Measurements from ENCODE around the gene AGBL1.

AGBL1 gene

DNA sequence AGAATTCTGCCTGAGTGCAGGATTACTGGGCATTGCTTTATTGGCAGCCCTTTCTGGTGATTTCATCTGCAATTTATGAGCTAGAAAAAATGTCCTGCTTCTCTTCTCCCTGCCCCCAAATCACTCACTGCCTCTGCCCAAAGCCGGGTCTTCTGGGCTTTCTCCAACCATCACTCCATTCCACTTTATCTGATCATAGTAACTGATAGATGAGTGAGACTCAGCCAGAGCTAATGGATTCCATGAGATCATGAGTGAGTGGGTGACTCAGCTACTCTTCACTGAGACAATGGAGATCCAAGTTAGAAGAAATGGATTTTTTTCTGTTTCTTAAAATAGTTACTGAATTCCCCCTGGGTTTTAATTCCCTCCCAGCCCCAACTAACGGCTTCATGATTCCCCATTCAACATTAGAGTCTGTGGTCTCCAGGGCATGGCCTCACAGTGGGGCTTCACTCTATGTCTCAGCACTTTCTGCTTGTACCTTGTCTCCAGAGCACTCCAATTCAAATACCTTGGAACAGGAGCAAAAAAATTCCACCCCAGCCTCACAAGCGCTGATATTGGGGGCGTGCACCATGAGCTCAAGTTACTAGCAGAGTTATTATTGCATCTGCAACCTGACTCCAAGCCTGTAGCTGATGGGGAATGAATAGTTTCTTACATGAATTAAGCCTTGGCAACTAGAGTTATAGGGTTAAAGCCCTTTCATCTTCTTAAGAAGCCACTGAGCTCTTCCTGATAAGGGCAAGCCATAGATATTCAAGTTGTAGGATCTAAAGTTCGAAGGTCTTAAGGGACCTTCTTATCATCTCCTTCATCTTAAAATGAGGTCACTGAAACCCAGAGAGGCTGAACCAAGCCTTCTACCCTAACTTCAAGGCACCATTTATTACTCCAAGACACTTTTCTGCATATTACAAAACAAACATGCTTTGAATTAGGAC, 85.9 kb downstream of the AGBL1 start:
- DNase-seq = no peak

GRCh38 chr15:86167841-86168240, 88.2 kb downstream of the AGBL1 start:
- DNase-seq = no peak

DNA sequence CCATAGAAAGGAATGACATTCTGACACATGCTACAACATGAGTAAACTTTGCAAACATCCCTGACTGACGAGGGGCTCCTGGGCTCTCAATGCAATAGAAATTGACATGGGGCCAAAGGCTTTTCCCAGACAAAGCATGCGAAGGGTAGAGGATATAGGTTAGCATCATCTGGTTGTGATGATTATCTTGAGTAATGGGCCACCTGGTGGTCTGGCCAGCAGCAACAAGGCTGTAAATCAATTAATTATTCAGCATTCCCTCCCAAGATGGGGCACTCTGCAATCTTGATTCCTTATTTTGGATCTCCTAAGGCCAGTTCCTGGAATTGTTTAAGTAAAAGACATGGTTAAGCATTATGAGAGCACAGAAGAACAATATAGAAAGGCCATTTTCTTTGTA, 99.2 kb downstream of the AGBL1 start:
- peak; percentile 17 for DNase-seq

GRCh38 chr15:86183596-86184491, 104.2 kb downstream of the AGBL1 start:
- DNase-seq = no peak

- DNase-seq = no peak
These were observed 114.2 kb downstream of the AGBL1 start for GRCh38 chr15:86193716-86194380.

DNA sequence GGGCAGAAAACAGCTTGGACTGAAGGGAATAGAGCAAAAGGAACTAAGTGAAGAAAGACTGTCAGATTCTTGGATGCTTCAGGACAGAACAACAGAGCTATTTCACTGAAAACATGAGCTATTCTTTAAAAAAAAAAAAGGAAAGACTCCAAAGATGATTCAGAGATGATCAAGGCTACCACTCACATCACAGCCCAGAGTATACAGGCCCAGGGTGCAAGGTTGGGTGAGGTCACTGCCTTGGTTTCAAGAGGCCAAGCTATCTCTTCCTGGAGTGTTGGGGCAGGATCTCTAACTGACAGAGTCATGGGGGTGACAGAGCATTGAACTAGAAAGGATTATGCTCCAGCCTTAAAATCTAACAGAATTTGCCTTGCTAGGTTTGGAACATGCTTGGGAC, 118.1 kb downstream of the AGBL1 start:
- DNase-seq = no peak

- DNase-seq = no peak
These were observed 119.9 kb downstream of the AGBL1 start for GRCh38 chr15:86199467-86200145.

- DNase-seq = no peak
These were observed 121.8 kb downstream of the AGBL1 start for GRCh38 chr15:86201313-86202008.

- DNase-seq = no peak
These were observed 123.8 kb downstream of the AGBL1 start for GRCh38 chr15:86203462-86203861.

GRCh38 chr15:86205096-86205495, 125.4 kb downstream of the AGBL1 start:
- no peak for DNase-seq

DNA sequence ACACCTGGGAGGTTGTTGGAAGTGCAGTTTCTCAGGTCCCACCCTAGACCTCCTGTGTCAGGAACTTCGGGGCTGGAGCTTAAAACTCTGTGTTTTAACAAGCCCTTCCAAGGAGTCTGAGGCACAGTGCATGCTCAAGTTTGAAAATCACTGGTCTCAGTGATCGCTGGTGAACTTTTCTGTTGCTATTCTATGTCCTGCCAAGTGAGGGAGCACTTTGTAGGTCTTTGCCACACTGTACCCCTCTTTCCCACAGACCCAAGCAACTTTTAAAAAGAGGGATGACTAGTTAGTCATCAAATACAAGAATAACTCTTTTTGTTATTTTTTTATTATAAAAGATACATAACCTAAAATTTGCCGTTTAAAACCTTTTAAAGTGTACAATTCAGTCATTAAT, 133.7 kb downstream of the AGBL1 start:
- no peak for DNase-seq

GRCh38 chr15:86213888-86214287, 134.2 kb downstream of the AGBL1 start:
- DNase-seq = no peak

DNA sequence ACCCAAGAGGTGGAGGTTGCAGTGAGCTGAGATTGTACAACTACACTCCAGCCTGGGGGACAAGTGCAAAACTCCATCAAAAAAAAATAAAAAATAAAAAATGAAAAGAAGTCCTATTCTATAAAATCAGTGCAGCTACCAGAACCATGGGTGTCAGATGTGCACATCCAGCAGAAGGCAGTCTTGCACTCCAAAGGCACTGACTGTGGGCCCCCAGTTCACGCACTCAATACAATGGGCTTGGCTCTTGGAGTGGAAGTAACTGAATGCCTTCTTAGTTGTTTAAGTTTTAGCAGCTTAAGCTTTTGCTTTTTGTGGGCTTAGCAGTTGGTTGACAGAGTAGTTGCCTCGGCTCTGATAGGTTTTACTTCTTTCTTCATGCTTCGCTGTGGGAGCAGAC, 141.4 kb downstream of the AGBL1 start:
- DNase-seq = no peak

- DNase-seq = no peak
These were observed 149.6 kb downstream of the AGBL1 start for GRCh38 chr15:86229306-86229705.

DNA sequence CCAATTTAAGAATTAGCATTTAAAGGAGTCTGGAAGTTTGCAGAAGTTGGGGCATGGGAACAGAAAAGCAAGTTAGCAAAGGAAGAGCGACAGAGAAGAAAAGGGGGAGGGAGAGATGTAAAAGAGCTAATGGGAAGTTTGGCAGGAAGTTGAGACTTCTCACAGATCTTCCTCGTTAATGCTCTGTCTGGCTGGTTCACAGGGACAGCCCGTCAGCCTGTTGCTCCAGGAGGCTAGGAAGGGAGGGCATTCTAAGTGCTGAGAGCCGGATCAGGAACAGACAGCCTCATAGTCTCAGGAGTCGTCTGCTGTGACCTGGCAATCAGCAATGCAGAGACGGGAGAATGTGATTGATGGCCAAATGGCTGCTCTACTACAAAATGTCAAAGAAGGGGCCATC, 150.3 kb downstream of the AGBL1 start:
- no peak for DNase-seq

- DNase-seq = peak; percentile 36
These were observed 152.4 kb downstream of the AGBL1 start for GRCh38 chr15:86231864-86232721.

GRCh38 chr15:86235667-86236066, 156.0 kb downstream of the AGBL1 start:
- no peak for DNase-seq

- no peak for DNase-seq
These were observed 156.9 kb downstream of the AGBL1 start for GRCh38 chr15:86236356-86237110.

DNA sequence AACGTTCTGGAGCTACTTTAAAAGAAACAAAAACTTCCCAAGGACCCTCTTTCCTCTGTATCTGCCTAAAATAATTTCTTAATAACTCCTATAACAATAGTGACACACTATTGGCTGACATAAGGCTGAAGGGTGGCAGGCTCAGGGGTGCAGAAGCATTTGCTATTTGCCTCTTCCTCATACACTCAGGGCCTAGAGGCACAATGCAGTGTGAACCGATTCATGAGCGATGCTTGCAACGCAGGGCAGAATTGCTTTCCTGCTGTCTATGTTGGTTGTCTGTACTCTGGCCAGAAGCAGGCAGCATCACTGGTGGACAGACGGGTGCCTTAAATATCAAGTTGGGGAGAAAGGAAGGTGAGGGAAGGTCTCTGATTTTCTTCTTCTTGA, 157.4 kb downstream of the AGBL1 start:
- DNase-seq = no peak

DNA sequence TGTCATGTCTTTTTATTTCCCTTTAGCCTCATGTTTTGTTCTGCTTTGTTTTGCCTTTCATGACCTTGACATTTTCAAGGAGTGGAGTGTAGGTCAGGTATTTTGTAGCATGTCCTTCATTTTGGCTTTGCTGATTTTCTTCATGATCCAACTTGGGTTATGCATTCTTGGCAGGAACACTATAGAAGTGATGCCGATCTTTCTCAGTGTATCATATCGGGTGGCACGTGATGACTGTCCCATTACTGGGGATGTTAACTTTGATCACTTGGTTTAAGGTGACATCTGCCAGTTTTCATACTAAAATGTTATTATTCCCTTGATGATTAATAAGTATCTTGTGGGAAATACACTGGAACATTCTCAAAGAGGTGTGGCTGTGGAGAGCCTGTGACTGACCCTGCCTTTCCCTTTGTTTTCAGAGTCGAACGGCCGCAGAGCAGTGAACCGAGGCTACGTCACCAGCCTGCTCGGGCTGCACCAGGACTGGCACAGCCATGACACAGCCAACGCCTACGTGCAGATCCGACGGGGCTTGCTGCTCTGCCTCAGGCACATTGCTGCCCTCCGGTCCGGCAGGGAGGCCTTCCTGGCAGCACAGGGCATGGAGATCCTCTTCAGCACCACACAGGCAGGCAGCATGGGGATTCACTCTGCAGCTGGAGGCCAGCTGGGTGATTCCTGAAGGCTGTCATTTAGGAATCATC, 167.7 kb downstream of the AGBL1 start:
- DNase-seq = no peak
